ENCODE data around the gene PNMA8C. TPM values are rescaled to one million over a fixed set of nuclear protein-coding genes. Genes with fewer than 3 reads are reported as not detected.

PNMA8C gene
- polyA plus RNA-seq, 1 donor (not counting 4 experiments of a cell fraction or from before 2014, with no cell fraction given): not detected

GRCh38 chr19:46426506-46427162 lies 2.1 kb downstream of the PNMA8C start:
- dilution Hi-C loops (cut with MboI; ENCODE audit: extremely low pct_ligation_motif_present, low sequenced_read_pairs): no loop called here
- Histone ChIP-seq H4K20me1 (ENCODE audit: control insufficient read depth, extremely low read depth, insufficient read depth, low read length) (no peaks in the 10 kb centered on the region), H3K4me1 (ENCODE audit: control insufficient read depth, extremely low read depth, insufficient read depth, low read length) (peaks cover 11% of the 10 kb centered on the region), H3K9me1 (ENCODE audit: control insufficient read depth, extremely low read depth, insufficient read depth, low read length) (no peaks in the 10 kb centered on the region), H3K36me3 (ENCODE audit: control insufficient read depth in 2 of 2, extremely low read depth in 1 of 2, insufficient read depth in 2 of 2, low read length in 2 of 2) (no peaks in the 10 kb centered on the region), H3K9ac (ENCODE audit: control insufficient read depth, extremely low read depth, insufficient read depth, low read length) (no peak overlapping the region), H3K27me3 (ENCODE audit: control insufficient read depth, extremely low read depth, insufficient read depth, low read length) (peaks cover 28% of the 10 kb centered on the region), H2AFZ (ENCODE audit: control insufficient read depth, low read length) (peak overlapping the region; percentile 75), H3K79me2 (ENCODE audit: control insufficient read depth, insufficient read depth, low read length) (no peaks in the 10 kb centered on the region), H3K4me2 (ENCODE audit: control insufficient read depth, extremely low read depth, insufficient read depth, low read depth, low read length) (peak overlapping the region; percentile 80), H3K4me3 (ENCODE audit: control insufficient read depth in 2 of 3, extremely low read depth in 1 of 3, insufficient read depth in 2 of 3, low read depth in 1 of 3, low read length in 3 of 3) (peak overlapping the region; percentile 26 to 67 (median 27)), H3K9me3 (ENCODE audit: control insufficient read depth, low read depth, low read length) (no peaks in the 10 kb centered on the region), H3K27ac (ENCODE audit: control insufficient read depth, insufficient read depth, low read length) (no peak overlapping the region)
- FAIRE-seq: no peak
- TF ChIP-seq EZH2 (IDR thresholded peaks at IDR 0.05; ENCODE audit: low read length) (no peak), CTCF (optimal IDR thresholded peaks at IDR 0.05 in 1 of 3, IDR thresholded peaks at IDR 0.05 in 1 of 3, conservative IDR thresholded peaks at IDR 0.05 in 1 of 3; ENCODE audit: extremely low read depth in 1 of 3, insufficient read depth in 2 of 3, low read length in 3 of 3) (no peak)
- no peak for DNase-seq (ENCODE audit: low read depth, low spot score)

GRCh38 chr19:46426035-46426505 lies 2.7 kb downstream of the PNMA8C start:
- Histone ChIP-seq H3K27me3 (ENCODE audit: control insufficient read depth, extremely low read depth, insufficient read depth, low read length) (peaks cover 28% of the 10 kb centered on the region), H3K9me3 (ENCODE audit: control insufficient read depth, low read depth, low read length) (no peaks in the 10 kb centered on the region), H3K9ac (ENCODE audit: control insufficient read depth, extremely low read depth, insufficient read depth, low read length) (no peak overlapping the region), H3K4me2 (ENCODE audit: control insufficient read depth, extremely low read depth, insufficient read depth, low read depth, low read length) (peak overlapping the region; percentile 80), H3K79me2 (ENCODE audit: control insufficient read depth, insufficient read depth, low read length) (no peaks in the 10 kb centered on the region), H4K20me1 (ENCODE audit: control insufficient read depth, extremely low read depth, insufficient read depth, low read length) (no peaks in the 10 kb centered on the region), H3K4me3 (ENCODE audit: control insufficient read depth in 2 of 3, extremely low read depth in 1 of 3, insufficient read depth in 2 of 3, low read depth in 1 of 3, low read length in 3 of 3) (peak overlapping the region; percentile 26 to 67 (median 27)), H3K9me1 (ENCODE audit: control insufficient read depth, extremely low read depth, insufficient read depth, low read length) (no peaks in the 10 kb centered on the region), H2AFZ (ENCODE audit: control insufficient read depth, low read length) (peak overlapping the region; percentile 75), H3K4me1 (ENCODE audit: control insufficient read depth, extremely low read depth, insufficient read depth, low read length) (peaks cover 11% of the 10 kb centered on the region), H3K36me3 (ENCODE audit: control insufficient read depth in 2 of 2, extremely low read depth in 1 of 2, insufficient read depth in 2 of 2, low read length in 2 of 2) (no peaks in the 10 kb centered on the region), H3K27ac (ENCODE audit: control insufficient read depth, insufficient read depth, low read length) (no peak overlapping the region)
- FAIRE-seq: peak; percentile 44
- dilution Hi-C loops (cut with MboI; ENCODE audit: extremely low pct_ligation_motif_present, low sequenced_read_pairs): no loop called here
- TF ChIP-seq CTCF (optimal IDR thresholded peaks at IDR 0.05 in 1 of 3, IDR thresholded peaks at IDR 0.05 in 1 of 3, conservative IDR thresholded peaks at IDR 0.05 in 1 of 3; ENCODE audit: extremely low read depth in 1 of 3, insufficient read depth in 2 of 3, low read length in 3 of 3) (no peak), EZH2 (IDR thresholded peaks at IDR 0.05; ENCODE audit: low read length) (no peak)
- DNase-seq (ENCODE audit: low read depth, low spot score): no peak
